RWPE2 (cell line): ENCODE measurements around the gene EFCAB14.

Experiments
- ATAC-seq: fragments of 200-7000 bp; cut with Tn5 transposase; 3 replicates; pipeline ENCODE4 v1.9.1; 2021; ENCODE audit warnings: low read depth
- DNase-seq: peaks from one replicate; pipeline ENCODE4 v3.0.0-alpha.2; 2020; ENCODE audit warnings: low spot score
- H3K27ac ChIP-seq: fragments of 450-650 bp; 2 replicates; pipeline ENCODE4 v1.5.1; 2017; ENCODE audit warnings: mild to moderate bottlenecking; ENCODE audit not compliant: poor library complexity, severe bottlenecking
- H3K27me3 ChIP-seq: fragments of 250-450 bp; sonication (Bioruptor Pico); 2 replicates; pipeline ENCODE4 v1.5.1; 2021; ENCODE audit warnings: mild to moderate bottlenecking, moderate library complexity; ENCODE audit not compliant: insufficient read depth, poor library complexity, severe bottlenecking
- H3K36me3 ChIP-seq: fragments of 250-450 bp; sonication (Bioruptor Pico); 2 replicates; pipeline ENCODE4 v1.5.1; 2020; ENCODE audit warnings: low read depth, mild to moderate bottlenecking, moderate library complexity
- H3K4me1 ChIP-seq: fragments of 250-450 bp; sonication (Bioruptor Pico); 2 replicates; pipeline ENCODE4 v1.5.1; 2021; ENCODE audit warnings: mild to moderate bottlenecking, moderate library complexity; ENCODE audit not compliant: insufficient read depth, poor library complexity, severe bottlenecking
- H3K4me3 ChIP-seq: fragments of 250-450 bp; sonication (Bioruptor Pico); 2 replicates; pipeline ENCODE4 v1.5.1; 2021; ENCODE audit warnings: mild to moderate bottlenecking, moderate library complexity; ENCODE audit not compliant: severe bottlenecking
- H3K9me3 ChIP-seq: fragments of 250-450 bp; sonication (Bioruptor Pico); 2 replicates; pipeline ENCODE4 v1.5.1; 2021; ENCODE audit warnings: mild to moderate bottlenecking, moderate library complexity; ENCODE audit not compliant: severe bottlenecking
- CTCF ChIP-seq: fragments of 450-650 bp; IDR thresholded peaks from one replicate; pipeline ENCODE4 v1.5.1; 2017; ENCODE audit warnings: mild to moderate bottlenecking, moderate library complexity; ENCODE audit not compliant: poor library complexity, severe bottlenecking

The EFCAB14 gene

GRCh38 chr1:46690931-46691421, 27.9 kb downstream of the EFCAB14 start:
- Histone ChIP-seq H3K4me1 (no peaks in the 10 kb centered on the region), H3K9me3 (no peaks in the 10 kb centered on the region), H3K36me3 (peaks cover 85% of the 10 kb centered on the region), H3K4me3 (no peak overlapping the region), H3K27ac (no peak overlapping the region), H3K27me3 (no peaks in the 10 kb centered on the region)
- ATAC-seq (no peak), DNase-seq (no peak)
- no peak for TF ChIP-seq CTCF

DNA sequence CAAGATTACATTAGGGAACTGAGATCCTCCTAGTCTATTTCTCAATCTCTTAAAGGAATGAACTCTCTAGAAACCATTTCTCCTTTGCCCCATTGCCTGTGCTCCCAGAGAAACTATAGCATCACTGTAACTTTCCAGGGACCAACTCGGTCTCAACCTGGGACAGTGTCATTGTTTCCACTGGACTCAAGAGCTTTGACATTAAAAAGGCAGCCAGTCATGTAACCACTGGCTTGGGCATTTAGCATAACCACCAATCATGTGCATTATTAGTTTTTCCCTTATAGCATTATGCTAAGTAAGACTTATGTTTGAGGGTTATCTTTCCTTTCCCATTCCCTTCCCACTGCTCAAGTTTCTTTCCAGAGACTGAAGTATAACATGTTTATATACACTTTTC, 29.0 kb downstream of the EFCAB14 start:
- H3K27me3 ChIP-seq: no peaks in the 10 kb centered on the region
- H3K4me3 ChIP-seq: no peak overlapping the region
- no peak overlapping the region for H3K27ac ChIP-seq
- H3K9me3 ChIP-seq: no peaks in the 10 kb centered on the region
- ATAC-seq (no peak), DNase-seq (no peak)
- peaks cover 87% of the 10 kb centered on the region for H3K36me3 ChIP-seq
- no peak for TF ChIP-seq CTCF
- H3K4me1 ChIP-seq: no peaks in the 10 kb centered on the region

DNA sequence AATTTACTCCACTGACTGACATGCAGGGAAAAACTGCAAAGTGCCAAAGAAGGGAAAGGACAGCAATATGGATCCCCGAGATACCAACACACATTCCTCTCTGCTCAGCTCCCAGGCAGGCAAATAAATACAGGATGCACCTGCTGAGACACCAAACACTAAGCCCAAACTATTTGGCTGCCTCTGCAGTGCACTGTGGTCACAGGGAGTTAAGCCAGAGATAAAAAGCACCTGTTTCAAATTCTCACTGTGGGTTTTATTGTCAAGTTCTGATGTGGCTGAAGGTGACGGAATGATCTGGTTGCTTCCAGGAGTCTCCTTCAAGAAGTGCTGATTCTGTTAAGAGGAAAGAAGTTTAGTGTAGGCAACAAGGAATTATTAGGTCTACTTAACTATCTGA, 29.6 kb downstream of the EFCAB14 start:
- Histone ChIP-seq H3K27ac (no peak overlapping the region), H3K4me3 (no peak overlapping the region), H3K4me1 (no peaks in the 10 kb centered on the region), H3K9me3 (no peaks in the 10 kb centered on the region), H3K36me3 (peaks cover 89% of the 10 kb centered on the region), H3K27me3 (no peaks in the 10 kb centered on the region)
- DNase-seq (no peak), ATAC-seq (no peak)
- TF ChIP-seq CTCF: no peak

- TF ChIP-seq CTCF: no peak
- ATAC-seq: no peak
- no peaks in the 10 kb centered on the region for H3K9me3 ChIP-seq
- H3K27me3 ChIP-seq: no peaks in the 10 kb centered on the region
- no peak for DNase-seq
- no peak overlapping the region for H3K4me3 ChIP-seq
- peaks cover 98% of the 10 kb centered on the region for H3K36me3 ChIP-seq
- H3K4me1 ChIP-seq: no peaks in the 10 kb centered on the region
- H3K27ac ChIP-seq: no peak overlapping the region
Measured at GRCh38 chr1:46687921-46688509, 30.9 kb downstream of the EFCAB14 start.

DNA sequence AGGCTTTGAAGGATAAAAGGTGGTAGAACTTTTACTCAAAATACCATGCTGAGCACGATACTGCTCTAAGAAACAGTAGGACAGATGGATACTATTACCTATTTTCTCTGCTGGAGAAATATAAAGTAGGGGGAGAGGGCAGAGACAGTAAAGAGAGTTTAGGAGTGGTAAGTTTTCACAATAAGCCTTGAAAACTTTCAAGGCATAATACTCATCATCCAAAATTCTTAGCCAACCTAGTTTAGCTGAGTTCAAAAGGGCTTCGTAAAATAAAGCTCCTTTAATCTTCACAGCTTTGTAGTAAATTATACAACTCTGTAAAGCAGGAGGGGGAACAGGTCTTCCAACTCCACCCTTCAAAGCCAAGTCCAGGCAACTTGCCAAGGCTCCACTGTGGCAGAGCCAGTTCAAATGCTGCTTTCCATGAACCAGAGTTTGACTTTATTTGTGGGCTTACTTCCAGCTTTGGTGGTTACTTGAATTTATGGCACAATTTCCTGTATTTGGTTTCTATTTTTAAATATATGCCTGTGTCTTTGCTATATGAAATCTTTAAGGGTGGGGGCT, 31.7 kb downstream of the EFCAB14 start:
- no peak overlapping the region for H3K27ac ChIP-seq
- DNase-seq (no peak), ATAC-seq (no peak)
- no peak for TF ChIP-seq CTCF
- H3K36me3 ChIP-seq: peaks cover 98% of the 10 kb centered on the region
- H3K27me3 ChIP-seq: no peaks in the 10 kb centered on the region
- no peak overlapping the region for H3K4me3 ChIP-seq
- no peaks in the 10 kb centered on the region for H3K4me1 ChIP-seq
- H3K9me3 ChIP-seq: no peaks in the 10 kb centered on the region
